ENCODE results near the gene ANTXRL.
"Not testable (repeated sequence)": the region's sequence is repeated elsewhere in the genome, so short reads cannot be mapped to it uniquely, and the experiment has no call there.

The ANTXRL gene

DNA sequence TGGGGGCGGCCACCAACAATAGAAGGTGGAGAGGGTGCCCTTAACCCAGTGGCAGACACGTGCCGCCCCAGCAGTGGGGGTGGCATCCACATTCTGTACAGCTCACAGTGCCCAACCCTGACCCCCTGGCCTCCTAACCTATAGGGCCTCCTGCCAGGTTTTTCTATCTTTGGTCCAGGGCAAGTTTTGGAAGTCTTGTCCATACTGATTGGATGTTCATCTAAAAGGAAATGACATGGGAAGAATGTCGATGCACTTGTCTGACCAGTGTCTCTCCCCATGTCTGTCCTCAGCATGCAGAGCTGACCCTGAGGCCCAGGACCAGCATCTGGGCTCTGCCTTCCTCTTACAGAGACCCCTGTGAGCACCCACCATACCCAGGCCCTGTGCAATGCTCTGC is 32.3 kb upstream of the ANTXRL start:
- no peak for DNase-seq (ENCODE audit: low spot score)
- no peak for FAIRE-seq

DNA sequence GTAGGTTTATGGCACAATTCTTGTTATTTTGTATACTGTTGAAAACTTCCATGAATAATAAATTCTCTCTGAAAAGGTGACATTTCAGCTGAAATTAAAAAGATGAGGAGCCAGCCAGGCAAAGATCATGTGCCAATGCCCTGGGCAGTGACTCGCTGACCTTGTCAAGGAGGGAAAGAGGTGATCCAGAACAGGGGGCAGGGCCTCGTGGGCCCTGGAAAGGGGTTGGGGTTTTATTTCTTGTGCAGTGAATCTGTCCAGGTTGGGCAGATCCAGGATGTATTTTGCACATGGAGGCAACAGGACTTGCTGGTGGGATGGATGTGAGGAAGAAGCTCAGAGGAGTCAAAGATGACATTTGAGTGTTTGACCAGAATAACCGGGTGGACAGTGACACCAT is 31.6 kb upstream of the ANTXRL start:
- not testable (repeated sequence) for FAIRE-seq; DNase-seq (ENCODE audit: low spot score)

DNA sequence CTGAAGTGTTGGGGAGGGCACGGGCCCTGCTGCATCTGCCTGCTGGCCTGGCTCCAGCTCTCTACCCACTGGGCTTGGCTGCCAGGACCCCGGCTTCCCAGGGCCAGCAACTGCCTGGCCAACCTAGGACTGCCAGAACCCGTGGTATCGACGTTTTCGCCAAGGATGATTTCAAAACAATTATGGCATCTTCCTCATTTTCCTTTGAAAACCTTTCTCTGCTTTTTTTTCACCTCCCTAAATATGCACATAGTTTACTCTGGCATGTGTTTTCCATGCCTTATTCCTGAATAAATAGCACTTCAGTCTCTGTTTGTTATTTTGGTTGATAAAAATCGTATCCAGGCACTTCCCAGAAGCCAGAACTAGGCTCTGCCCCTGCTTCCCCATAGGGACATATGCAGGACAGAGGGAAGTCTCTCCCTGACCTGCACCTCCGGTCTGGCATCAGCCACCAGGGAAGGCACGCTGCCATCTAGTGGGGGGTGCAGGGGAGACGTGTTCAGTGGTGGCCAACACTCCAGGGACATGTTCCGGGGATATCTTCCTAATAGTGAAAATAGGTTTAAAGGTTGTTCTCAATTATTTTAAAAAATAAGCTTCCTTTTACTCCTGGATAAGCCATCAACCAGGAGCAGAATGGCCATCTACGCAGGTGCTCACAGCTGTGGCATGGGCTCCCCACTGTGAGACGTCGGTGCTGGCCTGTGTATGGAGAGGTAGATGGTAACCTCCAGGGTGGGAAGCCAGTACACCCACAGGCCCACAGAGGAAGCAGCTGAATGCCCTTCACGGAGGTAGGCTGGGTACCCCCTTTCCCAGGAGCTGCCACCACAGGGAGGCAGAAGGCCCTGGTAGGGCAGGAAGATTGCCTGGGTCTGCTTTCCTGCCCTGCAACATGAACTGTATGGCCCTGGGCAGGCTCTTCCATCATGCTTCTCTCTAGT is 30.7 kb upstream of the ANTXRL start:
- peak; percentile 89 for DNase-seq (ENCODE audit: low spot score)
- FAIRE-seq: no peak

DNA sequence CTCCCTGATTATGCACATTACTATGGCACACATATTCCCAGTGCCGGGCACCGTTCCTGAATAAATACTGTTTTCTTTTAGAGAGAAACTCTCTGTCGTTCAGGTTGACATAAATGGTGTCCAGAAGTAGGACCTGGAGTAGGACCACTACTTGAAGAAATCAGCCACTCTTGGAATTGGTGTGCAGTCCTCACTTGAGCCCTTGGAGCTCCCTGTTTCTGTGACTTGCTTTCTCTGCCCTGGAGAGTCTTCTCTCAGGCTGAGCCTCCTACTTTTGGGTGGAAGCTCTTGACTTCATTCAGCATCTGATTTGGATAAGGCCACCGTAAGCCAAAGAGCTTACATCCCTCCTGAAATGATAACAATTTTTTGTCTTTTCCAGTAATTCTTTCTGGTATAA is 29.7 kb upstream of the ANTXRL start:
- FAIRE-seq: no peak
- no peak for DNase-seq (ENCODE audit: low spot score)

DNA sequence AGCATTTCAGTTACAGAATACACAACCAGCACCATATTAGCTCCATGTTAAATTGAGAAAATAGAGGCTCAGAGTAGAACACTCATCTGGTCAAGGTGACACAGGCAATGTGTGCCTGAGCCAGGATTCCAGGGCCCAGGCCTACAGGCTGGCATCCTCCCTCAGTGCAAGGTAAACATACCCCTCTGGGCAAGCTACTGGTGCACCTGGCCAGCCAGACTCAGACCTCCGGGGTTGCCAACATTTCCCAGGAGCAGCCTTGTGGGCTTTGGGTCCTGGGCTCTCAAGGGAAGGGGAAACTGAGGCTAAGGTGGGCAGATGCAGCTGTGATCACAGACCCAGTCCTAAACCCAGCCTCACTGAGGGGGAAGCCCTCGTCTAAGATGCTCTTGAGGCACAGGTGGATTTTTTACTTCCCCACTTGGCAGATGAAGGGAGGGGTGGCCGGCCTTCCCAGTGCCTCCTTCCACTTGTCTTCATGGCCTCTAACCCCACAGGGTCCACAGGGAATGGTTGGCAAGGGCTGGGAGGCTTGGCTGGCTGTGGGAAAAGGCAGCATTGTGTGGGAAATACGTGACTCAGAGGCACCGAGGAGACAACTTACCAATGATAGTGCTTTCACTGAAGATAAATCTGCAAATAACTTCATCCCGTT is 23.8 kb upstream of the ANTXRL start:
- FAIRE-seq; DNase-seq (ENCODE audit: low spot score): not testable (repeated sequence)

DNA sequence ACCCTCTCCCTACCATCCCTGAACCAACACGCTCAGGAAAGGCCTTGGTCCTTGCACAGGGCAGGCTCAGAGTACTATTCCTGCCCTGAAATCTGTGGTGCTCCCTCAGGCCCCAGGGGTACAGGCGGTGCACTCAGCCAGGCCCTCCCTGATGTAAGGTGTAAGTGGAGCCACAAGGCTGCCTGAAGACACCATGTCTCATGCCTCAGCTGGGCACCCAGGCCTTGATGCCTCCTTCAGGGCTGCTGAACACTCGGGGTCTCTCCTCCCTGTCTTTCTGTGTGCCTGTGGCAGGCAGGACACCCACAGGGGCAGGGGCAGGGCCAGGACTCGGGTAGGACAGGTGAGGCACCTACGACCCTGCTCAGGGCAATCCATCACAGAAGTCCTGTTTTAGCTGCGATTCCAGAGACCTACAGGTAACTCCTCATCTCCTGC is 22.9 kb upstream of the ANTXRL start:
- no peak for FAIRE-seq
- no peak for DNase-seq (ENCODE audit: low spot score)

DNA sequence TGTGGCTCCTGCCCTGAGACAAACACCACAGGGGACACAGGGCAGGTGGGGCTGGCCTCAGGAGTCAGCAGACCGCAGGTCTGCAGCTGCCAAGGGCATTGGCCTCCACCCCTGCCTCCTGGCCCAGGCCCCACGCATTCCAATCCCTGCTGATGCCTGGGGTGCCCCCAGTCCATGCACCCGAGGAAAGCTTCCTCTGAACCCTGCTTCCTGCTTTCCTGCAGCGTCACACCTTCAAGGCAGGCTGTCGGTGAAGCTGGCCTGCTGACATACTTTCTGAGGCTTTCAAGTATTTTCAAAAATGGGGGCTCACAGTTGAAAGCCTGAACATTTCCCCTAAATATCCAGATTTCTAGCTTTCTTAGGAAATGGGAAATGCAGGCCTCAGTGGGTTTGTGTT is 22.5 kb upstream of the ANTXRL start:
- DNase-seq (ENCODE audit: low spot score): no peak
- FAIRE-seq: no peak

DNA sequence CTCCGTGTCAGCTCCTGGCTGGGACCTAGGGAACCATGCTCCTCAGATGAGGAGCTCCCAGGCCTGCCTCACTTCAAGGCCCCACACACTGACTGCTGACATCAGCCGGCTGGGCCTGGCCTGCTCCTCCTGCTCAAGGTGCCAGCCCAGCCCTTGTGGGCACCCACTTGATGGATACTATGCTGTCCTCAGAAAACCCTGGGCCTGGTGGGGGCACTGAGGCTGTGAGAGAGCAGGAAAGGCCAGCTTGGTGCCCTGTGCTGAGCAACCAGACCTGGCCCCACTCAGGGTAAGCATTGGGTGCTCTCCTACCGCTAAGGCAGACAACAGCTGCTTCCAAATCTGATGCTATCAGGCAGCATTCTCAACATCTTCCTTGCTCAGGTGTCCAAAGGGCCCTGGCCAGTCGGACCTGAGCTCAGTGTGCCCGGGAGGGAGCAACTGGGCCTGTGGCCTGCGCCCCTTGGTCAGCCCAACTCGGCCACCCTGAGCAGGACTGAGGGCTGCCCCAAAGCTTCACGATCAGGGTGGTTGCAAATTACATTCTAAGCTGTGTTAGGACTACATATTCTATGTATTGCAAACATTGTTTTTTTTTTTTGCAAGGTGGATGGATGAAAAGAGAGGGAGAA is 21.9 kb upstream of the ANTXRL start:
- DNase-seq (ENCODE audit: low spot score): no peak
- FAIRE-seq: no peak

DNA sequence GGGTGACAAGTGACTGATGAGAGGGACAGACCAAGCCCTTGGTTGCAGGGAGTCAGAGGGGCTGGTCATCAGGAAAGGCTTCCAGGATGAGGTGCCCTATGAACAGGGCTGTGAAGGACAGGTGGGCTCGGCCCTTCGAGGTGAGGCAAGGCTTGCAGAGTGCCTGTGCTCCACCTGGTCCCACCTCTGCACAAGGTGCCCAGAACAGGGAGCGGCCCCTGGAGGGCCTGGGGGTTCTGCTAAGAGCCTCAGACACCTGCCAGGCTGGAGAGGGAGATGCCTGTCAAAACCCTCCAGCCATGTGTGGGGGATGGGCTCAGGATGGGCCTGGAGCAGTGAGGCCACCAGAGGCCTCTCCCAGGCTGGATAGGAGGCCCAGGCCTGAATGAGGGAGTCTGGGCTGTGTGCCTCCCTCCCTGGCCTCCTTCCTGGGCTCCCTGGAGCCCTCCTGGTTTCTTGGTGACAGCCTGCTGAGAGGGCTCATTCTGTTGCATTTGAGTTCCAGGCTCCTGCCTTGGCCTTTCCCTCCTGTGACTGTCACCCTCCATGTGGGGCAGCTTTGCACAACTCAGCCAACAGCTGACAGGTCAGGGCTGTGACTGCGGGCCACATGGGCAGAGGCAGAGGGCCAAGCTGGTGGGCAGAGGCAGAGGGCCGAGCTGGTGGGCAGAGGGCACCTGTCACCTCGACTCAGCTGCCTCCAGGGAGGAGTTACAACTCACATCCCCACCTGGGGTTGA is 21.1 kb upstream of the ANTXRL start:
- not testable (repeated sequence) for DNase-seq (ENCODE audit: low spot score); FAIRE-seq

DNA sequence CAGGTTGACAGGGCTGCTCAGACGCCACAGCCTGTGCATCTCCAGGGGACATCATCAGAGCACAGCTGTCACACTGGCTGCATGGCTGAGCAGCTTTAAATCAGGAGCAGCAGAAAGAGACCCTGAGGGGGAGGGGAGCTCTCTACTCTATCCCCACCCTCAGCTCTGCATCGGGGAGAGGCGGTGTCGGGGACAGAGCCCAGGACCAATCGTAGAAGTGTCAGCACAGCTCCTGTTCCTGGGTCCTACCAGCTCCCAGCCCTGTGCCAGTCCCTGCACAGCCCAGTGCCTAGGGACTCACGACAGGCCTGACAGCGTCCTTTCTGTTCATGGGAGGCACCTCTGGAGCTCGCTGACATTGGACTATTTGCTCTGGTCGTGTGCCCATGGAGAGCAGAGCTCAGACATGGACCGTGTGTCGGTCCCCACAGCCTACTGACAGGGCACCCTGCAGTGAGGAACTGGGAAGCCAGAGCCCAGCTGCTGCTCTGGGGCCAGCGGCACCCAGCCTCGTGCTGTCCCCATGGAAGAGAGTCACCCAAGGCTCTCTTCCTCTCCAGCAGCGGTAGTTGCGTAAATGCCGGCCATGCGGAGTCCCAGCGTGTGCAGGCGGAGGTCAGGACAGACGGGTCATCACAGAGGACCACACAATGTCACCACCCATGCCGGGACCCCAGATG is 20.4 kb upstream of the ANTXRL start:
- no peak for DNase-seq (ENCODE audit: low spot score)
- FAIRE-seq: no peak

DNA sequence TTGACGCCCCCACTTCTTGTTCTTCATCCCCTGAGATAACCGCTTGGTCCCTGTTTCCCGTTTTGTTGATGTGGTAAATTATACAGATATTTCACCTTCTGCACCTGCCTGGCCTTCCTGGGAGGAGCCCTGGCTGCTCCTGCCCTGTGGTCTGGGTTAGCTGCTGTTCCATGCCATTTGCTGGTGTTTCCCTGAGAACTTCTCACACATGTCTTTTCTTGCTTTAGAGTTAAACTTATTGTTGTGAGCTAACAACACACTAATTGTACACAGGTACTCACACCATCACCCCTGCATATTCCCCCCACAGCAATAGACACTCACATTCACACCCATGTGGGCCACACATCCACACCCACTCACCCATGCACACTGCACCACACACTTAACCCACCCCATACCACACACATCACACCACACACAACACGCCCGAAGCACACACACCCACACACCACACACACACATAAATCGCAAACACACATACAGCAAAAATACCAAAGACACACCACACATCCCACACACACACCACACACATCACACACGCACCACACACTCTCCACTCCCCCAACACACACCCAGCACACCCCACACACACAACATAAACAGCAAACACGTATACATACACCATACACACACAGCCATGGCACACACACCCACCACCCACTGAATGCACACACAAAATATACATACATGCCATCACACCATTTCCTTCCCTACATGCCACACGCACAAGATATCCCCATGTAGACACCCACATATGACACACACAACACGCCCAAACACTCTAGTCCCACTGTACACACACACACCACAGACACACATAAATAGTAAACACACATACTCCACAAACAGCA is 19.4 kb upstream of the ANTXRL start:
- DNase-seq (ENCODE audit: low spot score) (no peak), FAIRE-seq (no peak)

DNA sequence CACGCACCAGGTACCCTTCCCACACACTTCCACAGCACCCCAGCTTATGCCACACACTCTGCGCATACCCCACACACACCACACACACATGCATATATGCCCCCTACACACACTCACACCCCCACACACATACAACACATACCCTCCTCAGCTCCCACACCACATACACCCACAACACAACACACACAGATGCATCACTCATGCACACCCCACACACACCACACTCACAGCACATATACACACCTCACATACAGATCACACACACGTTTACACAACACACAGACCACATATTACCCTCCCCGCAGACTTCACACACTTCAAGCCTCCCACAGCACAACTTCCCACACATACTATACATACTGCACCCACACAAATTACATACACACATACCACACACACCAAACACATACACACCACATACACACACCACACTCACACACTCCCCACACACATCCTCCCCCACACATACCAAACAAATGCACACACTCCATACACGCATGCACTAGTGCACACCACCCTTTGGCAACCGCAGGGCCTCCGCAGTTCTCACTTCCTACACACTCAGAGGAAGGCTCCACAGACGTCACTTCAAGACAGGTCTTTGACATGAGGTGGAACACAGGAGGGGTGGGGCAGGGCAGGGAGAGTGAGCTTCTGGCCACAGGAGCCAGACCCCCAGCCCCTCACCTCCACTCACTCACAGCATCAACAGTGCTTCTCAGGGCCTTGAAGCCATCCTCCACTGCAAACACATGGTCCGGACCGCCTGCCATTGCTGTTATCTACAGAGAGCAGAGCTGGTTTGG is 18.5 kb upstream of the ANTXRL start:
- FAIRE-seq (no peak), DNase-seq (ENCODE audit: low spot score) (no peak)

DNA sequence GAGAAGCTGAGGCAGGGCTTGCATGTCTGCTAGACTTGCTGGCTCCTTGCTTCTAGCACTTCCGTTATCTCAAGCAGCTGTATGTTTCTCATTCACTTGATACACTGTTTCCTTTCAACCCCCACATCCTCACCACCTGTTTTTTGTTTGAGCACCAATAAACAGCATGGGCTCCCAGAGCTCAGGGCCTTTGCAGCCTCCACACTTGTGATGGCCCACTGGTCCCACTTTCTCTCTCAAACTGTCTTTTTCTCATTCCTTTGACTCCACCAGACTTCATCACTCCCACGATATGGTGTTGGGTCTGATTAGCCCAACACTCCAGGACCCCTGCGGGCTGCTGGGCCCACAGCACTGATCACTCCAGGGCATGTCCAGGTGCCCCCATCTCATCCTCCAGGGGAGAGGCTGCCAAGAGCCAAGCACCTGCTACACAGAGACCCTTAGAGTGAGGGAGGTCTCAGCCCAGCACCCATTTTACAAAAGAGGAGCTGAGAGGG is 17.2 kb upstream of the ANTXRL start:
- not testable (repeated sequence) for FAIRE-seq; DNase-seq (ENCODE audit: low spot score)

DNA sequence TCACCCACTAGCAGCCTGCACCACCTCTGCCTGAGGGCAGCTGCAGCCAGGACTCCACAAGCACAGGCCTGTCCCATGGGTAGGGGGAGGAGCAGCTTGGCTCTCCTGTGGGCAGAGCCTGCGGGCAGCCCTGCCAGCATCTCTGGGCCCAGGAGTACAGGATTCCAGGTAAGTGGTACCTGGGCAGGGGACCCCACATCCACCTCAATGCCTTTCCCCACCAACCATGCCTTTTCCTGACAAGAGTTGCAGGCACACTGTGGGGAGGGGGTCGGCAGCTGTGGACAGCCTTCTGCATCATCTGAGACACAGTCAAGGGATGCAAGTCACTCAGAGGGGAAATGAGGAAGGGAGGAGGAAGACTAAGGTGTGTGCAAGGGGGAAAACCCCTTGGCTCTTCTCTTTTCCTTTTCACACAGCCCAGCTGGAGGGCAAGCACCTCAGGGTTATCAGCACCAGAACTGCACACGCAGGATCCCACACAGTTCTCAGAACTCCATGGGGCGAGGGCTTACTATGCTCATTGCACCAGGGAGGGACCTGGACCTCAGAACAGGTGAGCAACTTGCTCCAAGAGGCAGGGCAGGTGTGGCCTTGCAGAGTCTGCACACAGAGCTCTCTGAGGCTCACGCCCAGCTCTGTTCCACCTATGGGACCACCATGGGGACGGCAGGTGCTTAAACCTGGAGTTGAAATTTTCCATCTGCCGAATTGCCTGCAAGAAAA is 16.5 kb upstream of the ANTXRL start:
- FAIRE-seq: no peak

DNA sequence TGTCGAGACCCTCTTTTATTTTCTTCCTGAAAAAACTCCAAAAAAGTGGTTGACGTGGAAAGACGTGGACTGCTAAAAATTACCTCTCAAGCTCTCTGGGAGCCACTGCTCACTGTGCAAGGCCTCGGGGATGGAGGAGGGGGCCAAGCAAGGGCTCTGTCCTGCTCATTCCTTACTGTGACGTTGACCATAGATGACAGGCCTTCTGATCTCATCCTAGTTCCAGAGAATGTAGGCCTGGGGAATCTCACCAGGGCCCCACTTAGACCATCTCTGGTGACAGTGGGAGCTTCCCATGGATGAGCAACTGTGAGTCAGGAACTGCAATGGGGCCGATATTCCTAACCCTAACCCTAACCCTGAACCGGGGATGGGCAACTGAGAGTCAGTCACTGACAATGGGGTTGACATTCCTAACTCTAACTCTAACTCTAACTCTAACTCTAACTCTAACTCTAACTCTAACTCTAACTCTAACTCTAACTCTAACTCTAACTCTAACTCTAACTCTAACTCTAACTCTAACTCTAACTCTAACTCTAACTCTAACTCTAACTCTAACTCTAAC is 15.8 kb upstream of the ANTXRL start:
- DNase-seq (ENCODE audit: low spot score); FAIRE-seq: not testable (repeated sequence)

More for the DNA sequence above, 16.5 kb upstream of the ANTXRL start:
- DNase-seq (ENCODE audit: low spot score): no peak

DNA sequence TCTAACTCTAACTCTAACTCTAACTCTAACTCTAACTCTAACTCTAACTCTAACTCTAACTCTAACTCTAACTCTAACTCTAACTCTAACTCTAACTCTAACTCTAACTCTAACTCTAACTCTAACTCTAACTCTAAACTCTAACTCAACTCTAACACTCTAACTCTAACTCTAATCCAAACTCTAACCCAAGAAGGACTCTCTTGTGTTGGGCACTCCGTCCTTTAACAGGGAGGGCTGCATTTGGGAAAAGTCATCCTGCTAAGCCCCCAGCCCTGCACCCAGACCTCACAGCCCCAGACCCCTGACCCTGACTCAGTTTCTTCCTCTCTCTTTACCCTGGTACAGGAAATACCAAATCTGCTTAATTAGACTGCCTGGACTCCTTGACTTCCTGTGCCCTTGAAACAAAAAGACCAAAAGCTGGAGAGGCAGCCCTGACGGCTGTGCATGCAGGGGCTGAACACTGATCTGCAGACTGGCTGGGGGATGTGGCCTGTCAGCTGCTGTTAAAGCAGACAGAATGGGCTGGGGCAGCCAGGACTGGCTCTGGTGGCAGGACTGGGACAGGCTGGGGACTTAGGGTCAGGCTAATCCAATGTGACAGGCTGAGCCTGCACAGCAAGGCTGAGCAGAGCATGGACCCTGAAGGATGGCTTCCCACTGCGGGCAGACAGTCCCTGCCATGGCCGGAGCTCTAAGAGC is 14.8 kb upstream of the ANTXRL start:
- DNase-seq (ENCODE audit: low spot score); FAIRE-seq: not testable (repeated sequence)

DNA sequence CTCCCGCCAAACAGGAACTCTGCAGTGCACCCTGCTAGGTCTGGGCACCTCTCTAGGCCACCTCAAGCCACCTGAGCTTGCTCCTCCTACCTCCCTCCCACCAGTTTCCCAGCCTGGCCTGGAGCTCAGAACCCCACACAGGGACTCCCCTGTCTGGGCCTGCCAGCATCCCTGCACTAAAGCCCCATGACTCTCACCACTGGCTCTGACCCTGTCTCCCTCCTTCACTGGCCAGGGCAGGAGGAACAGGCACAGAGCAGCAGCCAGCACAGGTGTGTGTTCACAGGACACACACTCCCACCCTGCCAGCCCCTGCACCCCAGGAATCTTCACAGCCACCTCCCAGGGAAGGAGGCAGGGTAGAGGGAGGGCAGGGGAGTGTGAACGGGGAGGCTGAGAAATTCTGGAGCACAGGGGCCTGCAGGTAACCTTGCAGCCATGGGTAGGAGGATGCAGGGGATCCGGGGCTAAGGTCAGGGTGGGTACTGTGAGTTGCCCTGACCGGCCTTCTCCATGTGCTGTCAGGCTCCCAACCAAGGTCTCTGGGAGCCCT is 13.9 kb upstream of the ANTXRL start:
- FAIRE-seq (no peak), DNase-seq (ENCODE audit: low spot score) (no peak)
